K562 (cell line): ENCODE results near the gene SPIB. TPM values are rescaled to one million over a fixed set of nuclear protein-coding genes. Genes with fewer than 3 reads are reported as not detected.

Experiments
- CC2D1A ChIP-seq: fragments of 450-650 bp; IDR thresholded peaks from 2 replicates; pipeline ENCODE4 v1.6.1; 2017; ENCODE audit warnings: mild to moderate bottlenecking
- ETV5 ChIP-seq: sonication (generic); formaldehyde crosslinking; IDR thresholded peaks from 2 replicates; pipeline ENCODE4 v1.4.0; 2020; ENCODE audit warnings: low read depth, mild to moderate bottlenecking, missing genetic modification reagents
- HSF4 ChIP-seq: fragments of 250-450 bp; sonication (Bioruptor Pico); IDR thresholded peaks from 2 replicates; pipeline ENCODE4 v2.1.2; 2022; ENCODE audit warnings: mild to moderate bottlenecking, moderate library complexity, borderline replicate concordance
- NCOA2 ChIP-seq, 2 experiments: fragments of 450-650 bp; IDR thresholded peaks; 2 replicates each; pipeline ENCODE4 v1.6.1; 2018; ENCODE audit warnings: mild to moderate bottlenecking in 2 of 2, moderate library complexity in 1 of 2; ENCODE audit not compliant: partially characterized antibody in 2 of 2
- POLR2AphosphoS5 ChIP-seq: IDR thresholded peaks from 2 replicates; pipeline ENCODE4 v1.6.1; 2011; ENCODE audit warnings: mild to moderate bottlenecking, low read depth, low read length, moderate library complexity; ENCODE audit not compliant: control insufficient read depth, insufficient read depth
- SAP30 ChIP-seq: fragments of 200-600 bp; sonication (generic); IDR thresholded peaks from 2 replicates; pipeline ENCODE4 v1.6.1; 2012; ENCODE audit warnings: borderline replicate concordance, low read depth, mild to moderate bottlenecking, moderate library complexity, low read length, control low read depth, inconsistent platforms; ENCODE audit not compliant: insufficient read depth, poor library complexity, severe bottlenecking
- XRCC3 ChIP-seq: fragments of 450-650 bp; IDR thresholded peaks from 2 replicates; pipeline ENCODE4 v1.6.1; 2017; ENCODE audit warnings: mild to moderate bottlenecking, moderate library complexity
- ZC3H8 ChIP-seq: fragments of 450-650 bp; IDR thresholded peaks from 2 replicates; pipeline ENCODE4 v1.6.1; 2017
- ZNF12 ChIP-seq: sonication (generic); formaldehyde crosslinking; IDR thresholded peaks from 2 replicates; pipeline ENCODE4 v1.4.0; 2020; ENCODE audit warnings: mild to moderate bottlenecking, missing genetic modification reagents
- ZNF232 ChIP-seq: sonication (generic); formaldehyde crosslinking; IDR thresholded peaks from 2 replicates; pipeline ENCODE4 v1.8.0; 2022; ENCODE audit warnings: mild to moderate bottlenecking, missing genetic modification reagents
- ZNF277 ChIP-seq: fragments of 250-450 bp; sonication (Bioruptor Pico); IDR thresholded peaks from 2 replicates; pipeline ENCODE4 v1.8.0; 2022; ENCODE audit warnings: inconsistent platforms, mild to moderate bottlenecking, moderate library complexity, borderline replicate concordance
- ZNF764 ChIP-seq: fragments of 250-450 bp; sonication (Bioruptor Pico); IDR thresholded peaks from 2 replicates; pipeline ENCODE4 v1.4.0; 2020; ENCODE audit warnings: low read depth, mild to moderate bottlenecking, moderate library complexity
- polyA plus RNA-seq, 8 experiments: library from polyadenylated mRNA; depleted of rRNA in 4 of 8; stranded (reverse) in 5 of 8; unstranded in 3 of 8; fragments of >200 nt; fragmentation: Nextera tagmentation in 2 of 8; fragmentation: Illumina TruSeq in 1 of 8; extraction: Ambion mirVana in 2 of 8; extraction: Trizol in 1 of 8; gene quantifications; 2 replicates each; pipeline versions ENCODE4 v1.2.1 to v1.2.3, GENCODE V29; 2011 to 2014; ENCODE audit warnings: inconsistent platforms in 1 of 8, missing spikeins in 1 of 8
- total RNA-seq, 7 experiments: library from RNA; depleted of rRNA in 6 of 7; stranded (reverse); fragments of >200 nt in 6 of 7; fragmentation: Illumina TruSeq in 2 of 7; extraction: Trizol in 2 of 7; gene quantifications; 2 replicates each; pipeline versions ENCODE4 v1.2.1 to v1.2.3, GENCODE V29; 2011 to 2021; ENCODE audit warnings: low replicate concordance in 1 of 7
- TF ChIP-seq, protein P1 (sequence below): fragments of 250-450 bp; sonication (Bioruptor Pico); IDR thresholded peaks from 2 replicates; pipeline ENCODE4 v1.8.0; 2021; ENCODE audit warnings: moderate library complexity, mild to moderate bottlenecking, inconsistent platforms
- TF ChIP-seq, protein P2 (sequence below), 3 experiments: fragments of 200-800 bp in 1 of 3; fragments of 250-450 bp in 1 of 3; fragments of 450-650 bp in 1 of 3; sonication (Bioruptor Pico) in 1 of 3; sonication (Bioruptor generic) in 1 of 3; formaldehyde crosslinking in 1 of 3; IDR thresholded peaks; 2 replicates each; pipeline versions ENCODE4 v1.6.1 to v1.8.0; 2016 to 2022; ENCODE audit warnings: mild to moderate bottlenecking in 2 of 3, missing genetic modification characterization in 2 of 3, missing compliant biosample characterization in 1 of 3, moderate library complexity in 1 of 3
- TF ChIP-seq, protein P3 (sequence below): sonication (generic); formaldehyde crosslinking; IDR thresholded peaks from 2 replicates; pipeline ENCODE4 v1.5.0; 2020; ENCODE audit warnings: missing genetic modification reagents
- TF ChIP-seq, protein P4 (sequence below): conservative IDR thresholded peaks from 2 replicates; pipeline ENCODE4 v1.6.1; 2011; ENCODE audit warnings: low read depth, mild to moderate bottlenecking, low read length; ENCODE audit not compliant: control insufficient read depth

SPIB gene
- total and polyA plus RNA-seq, 9 of the 15 experiments (the other 6 are each of a cell fraction or from before 2014, with no cell fraction given) = 0.06 to 1.0 (median 0.43) TPM; not detected in 1

DNA sequence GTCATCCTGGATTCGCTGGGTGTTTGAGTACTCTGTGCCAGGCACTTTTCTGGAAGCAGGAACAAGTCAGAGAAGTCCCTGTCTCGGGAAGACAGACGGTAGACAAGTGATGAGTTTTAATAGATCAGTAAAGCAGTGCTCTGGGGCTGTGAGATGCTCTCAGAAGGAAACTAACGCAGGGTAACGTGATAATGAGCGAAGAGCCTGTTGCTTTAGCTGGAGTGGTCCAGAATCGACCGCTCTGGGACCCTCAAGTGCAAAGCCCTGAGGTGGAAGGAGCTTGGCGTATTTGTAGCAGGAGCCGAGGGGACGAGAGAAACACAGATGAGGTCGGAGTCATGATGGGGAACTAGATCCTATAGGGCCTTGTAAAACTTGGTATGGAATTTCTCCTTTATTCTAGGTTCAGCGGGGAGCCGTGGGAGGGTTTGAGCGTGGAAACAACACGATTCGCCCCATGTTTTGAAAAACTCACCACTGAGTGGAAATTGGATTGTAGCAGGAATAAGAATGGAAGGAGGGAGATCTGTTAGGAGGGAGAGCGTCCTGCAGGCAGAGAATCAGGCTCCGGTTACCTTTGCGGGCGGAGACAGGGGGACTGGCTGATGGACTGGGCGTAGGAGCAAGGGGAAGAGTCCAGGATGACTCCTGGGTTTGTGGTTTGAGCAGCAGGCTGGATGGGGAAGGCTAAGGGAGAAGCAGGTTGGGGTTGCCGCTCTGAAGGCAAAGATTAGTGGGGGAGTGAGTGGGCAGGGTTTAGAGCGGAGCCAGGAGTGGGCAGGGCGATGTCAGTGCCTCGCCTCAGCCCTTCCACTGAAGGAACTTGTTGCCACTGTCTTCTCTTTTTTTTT is 33.8 kb upstream of the SPIB start (continued):
- TF ChIP-seq, protein P1, sequence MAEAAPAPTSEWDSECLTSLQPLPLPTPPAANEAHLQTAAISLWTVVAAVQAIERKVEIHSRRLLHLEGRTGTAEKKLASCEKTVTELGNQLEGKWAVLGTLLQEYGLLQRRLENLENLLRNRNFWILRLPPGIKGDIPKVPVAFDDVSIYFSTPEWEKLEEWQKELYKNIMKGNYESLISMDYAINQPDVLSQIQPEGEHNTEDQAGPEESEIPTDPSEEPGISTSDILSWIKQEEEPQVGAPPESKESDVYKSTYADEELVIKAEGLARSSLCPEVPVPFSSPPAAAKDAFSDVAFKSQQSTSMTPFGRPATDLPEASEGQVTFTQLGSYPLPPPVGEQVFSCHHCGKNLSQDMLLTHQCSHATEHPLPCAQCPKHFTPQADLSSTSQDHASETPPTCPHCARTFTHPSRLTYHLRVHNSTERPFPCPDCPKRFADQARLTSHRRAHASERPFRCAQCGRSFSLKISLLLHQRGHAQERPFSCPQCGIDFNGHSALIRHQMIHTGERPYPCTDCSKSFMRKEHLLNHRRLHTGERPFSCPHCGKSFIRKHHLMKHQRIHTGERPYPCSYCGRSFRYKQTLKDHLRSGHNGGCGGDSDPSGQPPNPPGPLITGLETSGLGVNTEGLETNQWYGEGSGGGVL = no peak
- peak; percentile 55 for TF ChIP-seq SAP30
- TF ChIP-seq ZNF12 = 0 out of 2 replicates have a peak, but pooled peaks have one; percentile 56
- TF ChIP-seq HSF4 (CRISPR knock-in tag) = no peak
- TF ChIP-seq POLR2AphosphoS5 = 0 out of 2 replicates have a peak, but pooled peaks have one; percentile 16
- no peak for TF ChIP-seq NCOA2 (IDR thresholded peaks at IDR 0.05; ENCODE audit: partially characterized antibody in 2 of 2)
- TF ChIP-seq ZC3H8 = 0 out of 2 replicates have a peak, but pooled peaks have one; percentile 31
- TF ChIP-seq, protein P2, sequence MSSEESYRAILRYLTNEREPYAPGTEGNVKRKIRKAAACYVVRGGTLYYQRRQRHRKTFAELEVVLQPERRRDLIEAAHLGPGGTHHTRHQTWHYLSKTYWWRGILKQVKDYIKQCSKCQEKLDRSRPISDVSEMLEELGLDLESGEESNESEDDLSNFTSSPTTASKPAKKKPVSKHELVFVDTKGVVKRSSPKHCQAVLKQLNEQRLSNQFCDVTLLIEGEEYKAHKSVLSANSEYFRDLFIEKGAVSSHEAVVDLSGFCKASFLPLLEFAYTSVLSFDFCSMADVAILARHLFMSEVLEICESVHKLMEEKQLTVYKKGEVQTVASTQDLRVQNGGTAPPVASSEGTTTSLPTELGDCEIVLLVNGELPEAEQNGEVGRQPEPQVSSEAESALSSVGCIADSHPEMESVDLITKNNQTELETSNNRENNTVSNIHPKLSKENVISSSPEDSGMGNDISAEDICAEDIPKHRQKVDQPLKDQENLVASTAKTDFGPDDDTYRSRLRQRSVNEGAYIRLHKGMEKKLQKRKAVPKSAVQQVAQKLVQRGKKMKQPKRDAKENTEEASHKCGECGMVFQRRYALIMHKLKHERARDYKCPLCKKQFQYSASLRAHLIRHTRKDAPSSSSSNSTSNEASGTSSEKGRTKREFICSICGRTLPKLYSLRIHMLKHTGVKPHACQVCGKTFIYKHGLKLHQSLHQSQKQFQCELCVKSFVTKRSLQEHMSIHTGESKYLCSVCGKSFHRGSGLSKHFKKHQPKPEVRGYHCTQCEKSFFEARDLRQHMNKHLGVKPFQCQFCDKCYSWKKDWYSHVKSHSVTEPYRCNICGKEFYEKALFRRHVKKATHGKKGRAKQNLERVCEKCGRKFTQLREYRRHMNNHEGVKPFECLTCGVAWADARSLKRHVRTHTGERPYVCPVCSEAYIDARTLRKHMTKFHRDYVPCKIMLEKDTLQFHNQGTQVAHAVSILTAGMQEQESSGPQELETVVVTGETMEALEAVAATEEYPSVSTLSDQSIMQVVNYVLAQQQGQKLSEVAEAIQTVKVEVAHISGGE (CRISPR knock-in tag; IDR thresholded peaks at IDR 0.05) = no peak
- no peak for TF ChIP-seq XRCC3
- no peak for TF ChIP-seq ETV5 (CRISPR knock-in tag)
- TF ChIP-seq ZNF764 = no peak
- TF ChIP-seq ZNF232 (CRISPR knock-in tag) = no peak; the same call in 1 of the 2 replicates
- TF ChIP-seq ZNF277 (CRISPR knock-in tag) = no peak
- TF ChIP-seq, protein P3, sequence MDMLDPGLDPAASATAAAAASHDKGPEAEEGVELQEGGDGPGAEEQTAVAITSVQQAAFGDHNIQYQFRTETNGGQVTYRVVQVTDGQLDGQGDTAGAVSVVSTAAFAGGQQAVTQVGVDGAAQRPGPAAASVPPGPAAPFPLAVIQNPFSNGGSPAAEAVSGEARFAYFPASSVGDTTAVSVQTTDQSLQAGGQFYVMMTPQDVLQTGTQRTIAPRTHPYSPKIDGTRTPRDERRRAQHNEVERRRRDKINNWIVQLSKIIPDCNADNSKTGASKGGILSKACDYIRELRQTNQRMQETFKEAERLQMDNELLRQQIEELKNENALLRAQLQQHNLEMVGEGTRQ (CRISPR knock-in tag) = no peak
- TF ChIP-seq CC2D1A = no peak
- TF ChIP-seq, protein P4, sequence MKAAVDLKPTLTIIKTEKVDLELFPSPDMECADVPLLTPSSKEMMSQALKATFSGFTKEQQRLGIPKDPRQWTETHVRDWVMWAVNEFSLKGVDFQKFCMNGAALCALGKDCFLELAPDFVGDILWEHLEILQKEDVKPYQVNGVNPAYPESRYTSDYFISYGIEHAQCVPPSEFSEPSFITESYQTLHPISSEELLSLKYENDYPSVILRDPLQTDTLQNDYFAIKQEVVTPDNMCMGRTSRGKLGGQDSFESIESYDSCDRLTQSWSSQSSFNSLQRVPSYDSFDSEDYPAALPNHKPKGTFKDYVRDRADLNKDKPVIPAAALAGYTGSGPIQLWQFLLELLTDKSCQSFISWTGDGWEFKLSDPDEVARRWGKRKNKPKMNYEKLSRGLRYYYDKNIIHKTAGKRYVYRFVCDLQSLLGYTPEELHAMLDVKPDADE = 0 out of 2 replicates have a peak, but pooled peaks have one; percentile 24
